Bronchial epithelial cell (primary cell): ENCODE measurements around the gene ZFHX3. TPM values are rescaled to one million over a fixed set of nuclear protein-coding genes. Genes with fewer than 3 reads are reported as not detected.

Experiments used
- DNase-seq: peaks from one replicate; pipeline ENCODE4 v3.0.0-alpha.2; 2010; ENCODE audit warnings: low read depth
- FAIRE-seq: peaks from 2 replicates; lab custom pipeline; 2011; peaks lifted over from hg19 to GRCh38; lab: Jason Lieb, UNC
- H3K27me3 ChIP-seq: 2 replicates; pipeline ENCODE4 v1.5.1; 2011; ENCODE audit warnings: low read length; ENCODE audit not compliant: control insufficient read depth, insufficient read depth
- H3K36me3 ChIP-seq: 2 replicates; pipeline ENCODE4 v1.5.1; 2011; ENCODE audit warnings: low read length; ENCODE audit not compliant: control insufficient read depth, insufficient read depth
- H3K4me3 ChIP-seq: 2 replicates; pipeline ENCODE4 v1.5.1; 2011; ENCODE audit warnings: mild to moderate bottlenecking, low read depth, low read length, control low read depth
- CTCF ChIP-seq: IDR thresholded peaks from 2 replicates; pipeline ENCODE4 v1.5.1; 2011; ENCODE audit warnings: mild to moderate bottlenecking, moderate library complexity, low read length, control low read depth, inconsistent platforms; ENCODE audit not compliant: insufficient read depth, severe bottlenecking
- total RNA-seq: library from RNA; depleted of rRNA; stranded (reverse); fragments of >200 nt; gene quantifications from 2 replicates; pipeline ENCODE4 v1.2.1, GENCODE V29; 2014

ZFHX3 gene
- total RNA-seq, 1 donor from 2014 or later = 3.9 TPM

- FAIRE-seq (peak; percentile 28), DNase-seq (no peak)
- no peak overlapping the region for H3K4me3 ChIP-seq
- no peak for TF ChIP-seq CTCF
- no peaks in the 10 kb centered on the region for H3K36me3 ChIP-seq
- no peaks in the 10 kb centered on the region for H3K27me3 ChIP-seq
Measured at GRCh38 chr16:72840631-72841381, 207.1 kb downstream of the ZFHX3 start.

GRCh38 chr16:72838951-72839350 is 209.0 kb downstream of the ZFHX3 start:
- no peak for DNase-seq
- no peaks in the 10 kb centered on the region for H3K27me3 ChIP-seq
- no peak overlapping the region for H3K4me3 ChIP-seq
- FAIRE-seq = no peak
- TF ChIP-seq CTCF = no peak
- no peaks in the 10 kb centered on the region for H3K36me3 ChIP-seq

GRCh38 chr16:72838586-72838910 is 209.4 kb downstream of the ZFHX3 start:
- Histone ChIP-seq H3K4me3 (no peak overlapping the region), H3K36me3 (no peaks in the 10 kb centered on the region), H3K27me3 (no peaks in the 10 kb centered on the region)
- TF ChIP-seq CTCF = no peak
- no peak for DNase-seq
- FAIRE-seq = no peak

GRCh38 chr16:72837846-72838585 is 209.9 kb downstream of the ZFHX3 start:
- H3K4me3 ChIP-seq = no peak overlapping the region
- H3K27me3 ChIP-seq = no peaks in the 10 kb centered on the region
- TF ChIP-seq CTCF = no peak
- H3K36me3 ChIP-seq = no peaks in the 10 kb centered on the region
- no peak for DNase-seq
- no peak for FAIRE-seq

GRCh38 chr16:72836985-72837384 is 210.9 kb downstream of the ZFHX3 start:
- no peaks in the 10 kb centered on the region for H3K36me3 ChIP-seq
- TF ChIP-seq CTCF = no peak
- H3K4me3 ChIP-seq = no peak overlapping the region
- no peaks in the 10 kb centered on the region for H3K27me3 ChIP-seq
- FAIRE-seq (no peak), DNase-seq (no peak)
